HCT116 (cell line): Measurements from ENCODE around the gene ANO2. TPM values are rescaled to one million over a fixed set of nuclear protein-coding genes. Genes with fewer than 3 reads are reported as not detected.

ENCODE experiments used
- ATAC-seq: fragments of 200-7000 bp; cut with Tn5 transposase; 2 replicates; pipeline ENCODE4 v1.9.1; 2020; ENCODE audit warnings: mild to moderate bottlenecking, moderate library complexity
- BruUV-seq: library from RNA; stranded (reverse); fragments of 400-500 nt; replicated peaks from 2 replicates; lab custom pipeline; 2021; lab: Mats Ljungman, UMichigan
- CTCF ChIA-PET: fragments of 300-600 bp; sonication (Branson Sonifier 250); formaldehyde crosslinking; loops from one replicate; lab custom pipeline; 2021; ENCODE audit warnings: antibody characterized with exemption; lab: Charles Lee
- POLR2A ChIA-PET: fragments of 300-600, 350-600 bp; sonication (Branson Sonifier 250); formaldehyde crosslinking; loops from one replicate; lab custom pipeline; 2021; ENCODE audit warnings: antibody characterized with exemption; lab: Charles Lee
- RAD21 ChIA-PET, 2 experiments: fragments of 300-600 bp; sonication (Branson Sonifier 250); formaldehyde crosslinking; loops; one replicate each; lab custom pipeline; 2023; ENCODE audit warnings: low total read pairs in 2 of 2; ENCODE audit not compliant: uncharacterized antibody in 2 of 2, unreplicated experiment in 2 of 2, low non-redundant PET in 1 of 2; lab: Charles Lee
- DNase-seq: peaks from one replicate; pipeline ENCODE4 v3.0.0-alpha.2; 2010; ENCODE audit warnings: low read depth, low spot score
- H2AFZ ChIP-seq: fragments of 200-600 bp; shearing (Covaris generic), sonication (generic); 2 replicates; pipeline ENCODE4 v1.6.1; 2017; ENCODE audit warnings: low read depth, mixed run types, mixed read lengths, antibody characterized with exemption, low read length; ENCODE audit not compliant: poor library complexity, severe bottlenecking
- H3K27ac ChIP-seq: 2 replicates; pipeline ENCODE4 v1.5.1; 2012; ENCODE audit warnings: low read depth, low read length
- H3K27me3 ChIP-seq: fragments of 200-600 bp; sonication (generic); 2 replicates; pipeline ENCODE4 v1.6.1; 2016; ENCODE audit warnings: mixed run types, low read length, mixed read lengths; ENCODE audit not compliant: insufficient read depth
- H3K36me3 ChIP-seq, 2 experiments: fragments of 200-500 bp in 1 of 2; fragments of 200-600 bp in 1 of 2; sonication (Bioruptor generic) in 1 of 2; sonication (generic) in 1 of 2; 2 replicates each; pipeline versions ENCODE4 v1.5.1 to v1.6.1; 2014 to 2016; ENCODE audit warnings: low read length in 2 of 2, inconsistent platforms in 1 of 2, mixed read lengths in 1 of 2, mixed run types in 1 of 2; ENCODE audit not compliant: insufficient read depth in 2 of 2, control insufficient read depth in 1 of 2
- H3K4me1 ChIP-seq, 2 experiments: fragments of 200-600 bp in 1 of 2; sonication (generic) in 1 of 2; 2 replicates each; pipeline versions ENCODE4 v1.5.1 to v1.6.1; 2012 to 2017; ENCODE audit warnings: low read length in 2 of 2, inconsistent platforms in 1 of 2, mild to moderate bottlenecking in 1 of 2, mixed read lengths in 1 of 2, mixed run types in 1 of 2, moderate library complexity in 1 of 2; ENCODE audit not compliant: insufficient read depth in 2 of 2, control insufficient read depth in 1 of 2
- H3K4me2 ChIP-seq: fragments of 200-600 bp; sonication (generic); 2 replicates; pipeline ENCODE4 v1.6.1; 2017; ENCODE audit warnings: mixed run types, low read length, mixed read lengths
- H3K4me3 ChIP-seq, 2 experiments: fragments of 200-600 bp in 1 of 2; sonication (generic) in 1 of 2; replicated peaks in 1 of 2; 2 replicates each; pipeline ENCODE4 v1.5.1; 2011 to 2016; ENCODE audit warnings: low read length in 2 of 2, control low read depth in 1 of 2, low read depth in 1 of 2, mild to moderate bottlenecking in 1 of 2, mixed read lengths in 1 of 2, mixed run types in 1 of 2
- H3K79me2 ChIP-seq: fragments of 200-600 bp; sonication (generic); 2 replicates; pipeline ENCODE4 v1.6.1; 2017; ENCODE audit warnings: mild to moderate bottlenecking, mixed run types, low read length, moderate library complexity, mixed read lengths; ENCODE audit not compliant: insufficient read depth
- H3K9ac ChIP-seq: fragments of 200-600 bp; sonication (generic); 2 replicates; pipeline ENCODE4 v1.6.1; 2016; ENCODE audit warnings: low read length, mixed read lengths
- H3K9me2 ChIP-seq: fragments of 200-600 bp; sonication (generic), shearing (Covaris generic); 2 replicates; pipeline ENCODE4 v1.6.1; 2017; ENCODE audit warnings: mixed run types, mild to moderate bottlenecking, moderate library complexity; ENCODE audit not compliant: insufficient read depth
- H3K9me3 ChIP-seq, 2 experiments: fragments of 200-500 bp in 1 of 2; fragments of 200-600 bp in 1 of 2; sonication (Bioruptor generic) in 1 of 2; sonication (generic) in 1 of 2; 2 replicates each; pipeline ENCODE4 v1.6.1; 2014 to 2017; ENCODE audit warnings: low read length in 2 of 2, mixed read lengths in 2 of 2, inconsistent platforms in 1 of 2, low read depth in 1 of 2, mild to moderate bottlenecking in 1 of 2, mixed run types in 1 of 2, moderate library complexity in 1 of 2; ENCODE audit not compliant: control insufficient read depth in 1 of 2, insufficient read depth in 1 of 2
- H4K20me1 ChIP-seq: fragments of 200-600 bp; sonication (generic), shearing (Covaris generic); 2 replicates; pipeline ENCODE4 v1.6.1; 2017; ENCODE audit warnings: mixed run types, mild to moderate bottlenecking, moderate library complexity; ENCODE audit not compliant: insufficient read depth
- CBX3 ChIP-seq: IDR thresholded peaks from 2 replicates; pipeline ENCODE4 v1.6.1; 2012; ENCODE audit warnings: low read depth
- EGR1 ChIP-seq: IDR thresholded peaks from 2 replicates; pipeline ENCODE4 v1.6.1; 2012; ENCODE audit warnings: low read depth
- ELF1 ChIP-seq: IDR thresholded peaks from 2 replicates; pipeline ENCODE4 v1.6.1; 2012; ENCODE audit warnings: low read depth, borderline replicate concordance
- EZH2 ChIP-seq: fragments of 200-600 bp; sonication (generic); IDR thresholded peaks from 2 replicates; pipeline ENCODE4 v1.6.1; 2017; ENCODE audit warnings: antibody characterized with exemption, mixed run types
- EZH2phosphoT487 ChIP-seq: fragments of 200-600 bp; IDR thresholded peaks from 2 replicates; pipeline ENCODE4 v1.6.1; 2018; ENCODE audit warnings: antibody characterized with exemption, borderline replicate concordance
- FOSL1 ChIP-seq: IDR thresholded peaks from 2 replicates; pipeline ENCODE4 v1.6.1; 2012; ENCODE audit warnings: low read depth
- POLR2A ChIP-seq: IDR thresholded peaks from 2 replicates; pipeline ENCODE4 v1.7.0; 2011; ENCODE audit warnings: borderline replicate concordance; ENCODE audit not compliant: insufficient read depth, insufficient read length; ENCODE audit errors: extremely low read depth
- POLR2AphosphoS5 ChIP-seq: IDR thresholded peaks from 2 replicates; pipeline ENCODE4 v1.6.1; 2011; ENCODE audit warnings: mild to moderate bottlenecking, low read depth, low read length, moderate library complexity
- RAD21 ChIP-seq: IDR thresholded peaks from 2 replicates; pipeline ENCODE4 v1.6.1; 2012; ENCODE audit warnings: low read depth, mild to moderate bottlenecking
- SIN3A ChIP-seq: IDR thresholded peaks from 2 replicates; pipeline ENCODE4 v1.6.1; 2012; ENCODE audit warnings: low read depth
- SP1 ChIP-seq: IDR thresholded peaks from 2 replicates; pipeline ENCODE4 v1.6.1; 2012; ENCODE audit warnings: low read depth
- SRF ChIP-seq: IDR thresholded peaks from 2 replicates; pipeline ENCODE4 v1.6.1; 2012; ENCODE audit warnings: low read depth
- YY1 ChIP-seq: IDR thresholded peaks from 2 replicates; pipeline ENCODE4 v1.6.1; 2011; ENCODE audit warnings: low read length, low read depth, moderate library complexity, mild to moderate bottlenecking; ENCODE audit not compliant: insufficient replicate concordance; ENCODE audit errors: extremely low read depth
- ZFX ChIP-seq: fragments of 450-650 bp; IDR thresholded peaks from 2 replicates; pipeline ENCODE4 v1.6.1; 2017
- ZNF274 ChIP-seq: fragments of 200-500 bp; sonication (Bioruptor generic); IDR thresholded peaks from 2 replicates; pipeline ENCODE4 v1.6.1; 2014; ENCODE audit warnings: mild to moderate bottlenecking, low read depth, low read length, inconsistent platforms
- intact Hi-C: fragments of 100-400 bp; cut with micrococcal nuclease; formaldehyde crosslinking; loops from 2 replicates; pipeline ENCODE4 v1.10.0; 2022
- total RNA-seq: library from RNA; stranded (reverse); gene quantifications from one replicate; pipeline ENCODE4 v1.2.1, GENCODE V29; 2021; ENCODE audit not compliant: unreplicated experiment
- TF ChIP-seq, protein P1 (sequence below): IDR thresholded peaks from 2 replicates; pipeline ENCODE4 v1.6.1; 2011; ENCODE audit warnings: mild to moderate bottlenecking, low read length, moderate library complexity; ENCODE audit not compliant: insufficient replicate concordance; ENCODE audit errors: extremely low read depth
- TF ChIP-seq, protein P2 (sequence below): IDR thresholded peaks from 2 replicates; pipeline ENCODE4 v1.6.1; 2012
- TF ChIP-seq, protein P3 (sequence below): IDR thresholded peaks from 2 replicates; pipeline ENCODE4 v1.6.1; 2012; ENCODE audit warnings: low read depth

ANO2 gene
- total RNA-seq, 1 experiment from 2014 or later, result not detected

DNA sequence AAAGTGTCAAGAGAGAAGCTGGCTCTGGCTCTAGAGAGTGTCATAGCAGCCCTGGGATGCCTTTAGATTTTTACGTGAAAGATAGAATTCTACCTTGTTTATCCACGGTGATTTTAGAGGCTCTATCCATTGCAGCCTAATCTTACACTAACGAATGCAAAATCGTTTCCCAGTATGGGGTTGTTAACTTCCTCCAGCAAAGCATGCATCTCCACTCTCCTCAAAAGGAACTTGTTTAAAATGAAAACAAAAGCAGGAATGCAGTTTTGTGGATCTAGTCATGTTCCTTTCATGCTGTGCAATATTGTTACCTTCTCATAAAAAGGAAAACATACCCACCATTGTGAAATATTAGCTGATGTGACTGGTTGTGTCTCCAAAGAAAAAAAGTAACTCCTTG is 88.4 kb downstream of the ANO2 start:
- CTCF ChIA-PET, result no interaction called here

More for the DNA sequence above, 88.4 kb downstream of the ANO2 start:
- H3K9me2 ChIP-seq, result no peaks in the 10 kb centered on the region
- peaks cover 69% of the 10 kb centered on the region for H3K27me3 ChIP-seq
- H3K36me3 ChIP-seq, result no peaks in the 10 kb centered on the region
- H3K9me3 ChIP-seq, result no peaks in the 10 kb centered on the region
- no peak overlapping the region for H3K9ac ChIP-seq
- DNase-seq (no peak), ATAC-seq (no peak)
- no peaks in the 10 kb centered on the region for H3K79me2 ChIP-seq
- no peak for TF ChIP-seq SIN3A
- TF ChIP-seq RAD21, result no peak
- no peak for TF ChIP-seq POLR2A
- no peak for TF ChIP-seq EZH2
- TF ChIP-seq POLR2AphosphoS5, result no peak
- TF ChIP-seq YY1, result no peak
- TF ChIP-seq ZFX, result no peak
- TF ChIP-seq SP1, result no peak
- TF ChIP-seq, protein P1, sequence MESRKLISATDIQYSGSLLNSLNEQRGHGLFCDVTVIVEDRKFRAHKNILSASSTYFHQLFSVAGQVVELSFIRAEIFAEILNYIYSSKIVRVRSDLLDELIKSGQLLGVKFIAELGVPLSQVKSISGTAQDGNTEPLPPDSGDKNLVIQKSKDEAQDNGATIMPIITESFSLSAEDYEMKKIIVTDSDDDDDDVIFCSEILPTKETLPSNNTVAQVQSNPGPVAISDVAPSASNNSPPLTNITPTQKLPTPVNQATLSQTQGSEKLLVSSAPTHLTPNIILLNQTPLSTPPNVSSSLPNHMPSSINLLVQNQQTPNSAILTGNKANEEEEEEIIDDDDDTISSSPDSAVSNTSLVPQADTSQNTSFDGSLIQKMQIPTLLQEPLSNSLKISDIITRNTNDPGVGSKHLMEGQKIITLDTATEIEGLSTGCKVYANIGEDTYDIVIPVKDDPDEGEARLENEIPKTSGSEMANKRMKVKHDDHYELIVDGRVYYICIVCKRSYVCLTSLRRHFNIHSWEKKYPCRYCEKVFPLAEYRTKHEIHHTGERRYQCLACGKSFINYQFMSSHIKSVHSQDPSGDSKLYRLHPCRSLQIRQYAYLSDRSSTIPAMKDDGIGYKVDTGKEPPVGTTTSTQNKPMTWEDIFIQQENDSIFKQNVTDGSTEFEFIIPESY, result no peak
- TF ChIP-seq, protein P2, sequence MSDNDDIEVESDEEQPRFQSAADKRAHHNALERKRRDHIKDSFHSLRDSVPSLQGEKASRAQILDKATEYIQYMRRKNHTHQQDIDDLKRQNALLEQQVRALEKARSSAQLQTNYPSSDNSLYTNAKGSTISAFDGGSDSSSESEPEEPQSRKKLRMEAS, result no peak
- TF ChIP-seq, protein P3, sequence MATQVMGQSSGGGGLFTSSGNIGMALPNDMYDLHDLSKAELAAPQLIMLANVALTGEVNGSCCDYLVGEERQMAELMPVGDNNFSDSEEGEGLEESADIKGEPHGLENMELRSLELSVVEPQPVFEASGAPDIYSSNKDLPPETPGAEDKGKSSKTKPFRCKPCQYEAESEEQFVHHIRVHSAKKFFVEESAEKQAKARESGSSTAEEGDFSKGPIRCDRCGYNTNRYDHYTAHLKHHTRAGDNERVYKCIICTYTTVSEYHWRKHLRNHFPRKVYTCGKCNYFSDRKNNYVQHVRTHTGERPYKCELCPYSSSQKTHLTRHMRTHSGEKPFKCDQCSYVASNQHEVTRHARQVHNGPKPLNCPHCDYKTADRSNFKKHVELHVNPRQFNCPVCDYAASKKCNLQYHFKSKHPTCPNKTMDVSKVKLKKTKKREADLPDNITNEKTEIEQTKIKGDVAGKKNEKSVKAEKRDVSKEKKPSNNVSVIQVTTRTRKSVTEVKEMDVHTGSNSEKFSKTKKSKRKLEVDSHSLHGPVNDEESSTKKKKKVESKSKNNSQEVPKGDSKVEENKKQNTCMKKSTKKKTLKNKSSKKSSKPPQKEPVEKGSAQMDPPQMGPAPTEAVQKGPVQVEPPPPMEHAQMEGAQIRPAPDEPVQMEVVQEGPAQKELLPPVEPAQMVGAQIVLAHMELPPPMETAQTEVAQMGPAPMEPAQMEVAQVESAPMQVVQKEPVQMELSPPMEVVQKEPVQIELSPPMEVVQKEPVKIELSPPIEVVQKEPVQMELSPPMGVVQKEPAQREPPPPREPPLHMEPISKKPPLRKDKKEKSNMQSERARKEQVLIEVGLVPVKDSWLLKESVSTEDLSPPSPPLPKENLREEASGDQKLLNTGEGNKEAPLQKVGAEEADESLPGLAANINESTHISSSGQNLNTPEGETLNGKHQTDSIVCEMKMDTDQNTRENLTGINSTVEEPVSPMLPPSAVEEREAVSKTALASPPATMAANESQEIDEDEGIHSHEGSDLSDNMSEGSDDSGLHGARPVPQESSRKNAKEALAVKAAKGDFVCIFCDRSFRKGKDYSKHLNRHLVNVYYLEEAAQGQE, result no peak
- TF ChIP-seq CBX3, result no peak
- no peak for TF ChIP-seq ZNF274
- TF ChIP-seq FOSL1, result no peak
- no peak for TF ChIP-seq SRF
- no peak for TF ChIP-seq ELF1
- TF ChIP-seq EGR1, result no peak
- TF ChIP-seq EZH2phosphoT487, result no peak
- no peak overlapping the region for H3K4me2 ChIP-seq
- POLR2A ChIA-PET, result no interaction called here
- no peak overlapping the region for H3K27ac ChIP-seq
- RAD21 ChIA-PET, result no interaction called here
- intact Hi-C loops, result no loop called here
- no peak overlapping the region for H2AFZ ChIP-seq
- no TSS peak for BruUV-seq
- no peak overlapping the region for H3K4me3 ChIP-seq
- no peaks in the 10 kb centered on the region for H4K20me1 ChIP-seq
- no peaks in the 10 kb centered on the region for H3K4me1 ChIP-seq
